Fibroblast of lung (primary cell): ENCODE measurements around the gene TNFAIP2. TPM values are rescaled to one million over a fixed set of nuclear protein-coding genes. Genes with fewer than 3 reads are reported as not detected.

ENCODE experiments used
- DNase-seq, 2 donors: peaks; one replicate each; pipeline versions ENCODE4 v3.0.0 to v3.0.0-alpha.2; 2010; ENCODE audit warnings: low read depth in 2 of 2
- H2AFZ ChIP-seq: 2 replicates; pipeline ENCODE4 v1.5.1; 2012; ENCODE audit warnings: low read length, control low read depth, inconsistent platforms
- H3K27ac ChIP-seq: 2 replicates; pipeline ENCODE4 v1.5.1; 2011; ENCODE audit warnings: low read length, control low read depth; ENCODE audit not compliant: insufficient read depth
- H3K27me3 ChIP-seq: 2 replicates; pipeline ENCODE4 v1.5.1; 2011; ENCODE audit warnings: mild to moderate bottlenecking, low read length; ENCODE audit not compliant: control insufficient read depth, insufficient read depth
- H3K36me3 ChIP-seq: 2 replicates; pipeline ENCODE4 v1.5.1; 2011; ENCODE audit warnings: low read length; ENCODE audit not compliant: control insufficient read depth, insufficient read depth
- H3K4me1 ChIP-seq: 2 replicates; pipeline ENCODE4 v1.5.1; 2011; ENCODE audit warnings: low read length; ENCODE audit not compliant: control insufficient read depth, insufficient read depth; ENCODE audit errors: extremely low read depth
- H3K4me2 ChIP-seq: 2 replicates; pipeline ENCODE4 v1.5.1; 2011; ENCODE audit warnings: low read length, control low read depth; ENCODE audit not compliant: insufficient read depth; ENCODE audit errors: extremely low read depth
- H3K4me3 ChIP-seq, 4 experiments: fragments of 200-600 bp in 1 of 4; sonication (generic) in 1 of 4; replicated peaks in 1 of 4; 2 replicates each; pipeline ENCODE4 v1.5.1; 2011 to 2016; ENCODE audit warnings: low read length in 4 of 4, low read depth in 3 of 4, mild to moderate bottlenecking in 3 of 4, control low read depth in 2 of 4, inconsistent platforms in 1 of 4, mixed read lengths in 1 of 4; ENCODE audit not compliant: insufficient read depth in 1 of 4; ENCODE audit errors: control extremely low read depth in 1 of 4
- H3K79me2 ChIP-seq: 2 replicates; pipeline ENCODE4 v1.5.1; 2012; ENCODE audit warnings: mild to moderate bottlenecking, low read length, inconsistent platforms; ENCODE audit not compliant: control insufficient read depth, insufficient read depth
- H3K9ac ChIP-seq: 2 replicates; pipeline ENCODE4 v1.5.1; 2011; ENCODE audit warnings: mild to moderate bottlenecking, low read length, control low read depth; ENCODE audit not compliant: insufficient read depth
- H3K9me3 ChIP-seq: 2 replicates; pipeline ENCODE4 v1.5.1; 2012; ENCODE audit warnings: low read depth, low read length; ENCODE audit not compliant: control insufficient read depth, insufficient read depth
- H4K20me1 ChIP-seq: 2 replicates; pipeline ENCODE4 v1.5.1; 2011; ENCODE audit warnings: low read length; ENCODE audit not compliant: control insufficient read depth, insufficient read depth; ENCODE audit errors: extremely low read depth
- EZH2 ChIP-seq: IDR thresholded peaks from 2 replicates; pipeline ENCODE4 v1.5.1; 2012; ENCODE audit warnings: low read length, control low read depth, mild to moderate bottlenecking; ENCODE audit errors: missing control alignments
- polyA plus RNA-seq, 2 donors: library from polyadenylated mRNA; depleted of rRNA in 1 of 2; stranded (reverse) in 1 of 2; unstranded in 1 of 2; fragments of >200 nt; gene quantifications; 2 replicates each; pipeline ENCODE4 v1.2.1, GENCODE V29; 2011 to 2012; ENCODE audit warnings: missing spikeins in 1 of 2
- total RNA-seq: library from RNA; depleted of rRNA; stranded (reverse); fragments of >200 nt; gene quantifications from 2 replicates; pipeline ENCODE4 v1.2.1, GENCODE V29; 2014
- TF ChIP-seq, protein P1 (sequence below), 2 donors: IDR thresholded peaks in 1 of 2; conservative IDR thresholded peaks in 1 of 2; 1 replicate in 1 of 2; 2 replicates in 1 of 2; pipeline ENCODE4 v1.5.1; 2011 to 2012; ENCODE audit warnings: low read length in 2 of 2, control low read depth in 1 of 2, inconsistent platforms in 1 of 2, low read depth in 1 of 2, mild to moderate bottlenecking in 1 of 2

Gene TNFAIP2
- total and polyA plus RNA-seq, 2 donors (not counting 1 experiment from before 2014, with no cell fraction given), result 71.5 to 139 TPM

DNA sequence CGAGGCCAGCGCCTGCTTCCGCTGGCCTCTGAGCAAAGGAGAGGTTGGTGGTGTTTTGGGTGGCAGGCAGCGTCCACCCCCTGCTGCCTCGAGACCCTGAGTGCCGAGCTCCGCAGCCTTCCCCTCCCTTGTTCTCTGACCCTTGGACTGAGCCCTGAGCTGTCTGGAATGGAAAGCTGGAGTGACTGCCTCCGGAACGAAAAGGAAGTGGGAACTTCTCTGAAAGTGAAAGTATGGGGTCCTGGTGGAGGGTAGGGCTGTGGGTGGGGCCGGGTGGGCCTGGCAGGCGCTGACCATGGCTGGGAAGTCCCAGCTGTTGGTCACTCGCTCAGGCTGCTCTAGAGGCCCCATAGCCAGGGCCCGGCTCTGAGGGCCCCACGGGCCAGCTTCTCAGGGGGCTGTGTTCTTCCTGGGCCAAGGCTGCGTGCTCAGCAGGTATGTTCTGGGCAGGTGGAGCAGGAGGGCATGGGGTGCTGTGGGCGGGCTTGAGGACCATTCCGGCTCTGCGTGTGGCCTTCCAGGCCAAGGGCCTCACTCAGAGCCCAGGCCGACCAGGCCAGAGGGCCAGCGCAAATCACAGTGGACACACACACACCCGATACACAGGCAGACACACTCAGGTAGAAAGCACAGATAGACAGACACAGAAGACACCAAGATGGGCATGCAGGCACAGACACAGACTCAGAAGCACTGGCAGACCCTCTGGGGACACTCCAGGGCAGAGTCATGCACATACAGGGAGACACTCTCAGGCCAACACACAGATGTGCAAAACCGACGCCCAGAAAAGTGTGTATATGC lies 28.7 kb upstream of the TNFAIP2 start, which contains the start of gene EXOC3L4:
Gene EXOC3L4, plus strand, starts transcription at position 320 of the 804 bp plus-strand sequence. CDS start 5,495 bp downstream, outside the sequence.
- H2AFZ ChIP-seq, result peak within 1 kb of the TSS; percentile 88
- peak within 1 kb of the TSS in 2 of 4 experiments; percentile 11 to 26 for H3K4me3 ChIP-seq
- no peaks in the 10 kb centered on the region for H4K20me1 ChIP-seq
- peaks cover 4% of the 10 kb centered on the region for H3K4me1 ChIP-seq
- DNase-seq, result peak in 1 of 2 donors; percentile 50
- H3K36me3 ChIP-seq, result no peaks in the 10 kb centered on the region
- TF ChIP-seq, protein P1, sequence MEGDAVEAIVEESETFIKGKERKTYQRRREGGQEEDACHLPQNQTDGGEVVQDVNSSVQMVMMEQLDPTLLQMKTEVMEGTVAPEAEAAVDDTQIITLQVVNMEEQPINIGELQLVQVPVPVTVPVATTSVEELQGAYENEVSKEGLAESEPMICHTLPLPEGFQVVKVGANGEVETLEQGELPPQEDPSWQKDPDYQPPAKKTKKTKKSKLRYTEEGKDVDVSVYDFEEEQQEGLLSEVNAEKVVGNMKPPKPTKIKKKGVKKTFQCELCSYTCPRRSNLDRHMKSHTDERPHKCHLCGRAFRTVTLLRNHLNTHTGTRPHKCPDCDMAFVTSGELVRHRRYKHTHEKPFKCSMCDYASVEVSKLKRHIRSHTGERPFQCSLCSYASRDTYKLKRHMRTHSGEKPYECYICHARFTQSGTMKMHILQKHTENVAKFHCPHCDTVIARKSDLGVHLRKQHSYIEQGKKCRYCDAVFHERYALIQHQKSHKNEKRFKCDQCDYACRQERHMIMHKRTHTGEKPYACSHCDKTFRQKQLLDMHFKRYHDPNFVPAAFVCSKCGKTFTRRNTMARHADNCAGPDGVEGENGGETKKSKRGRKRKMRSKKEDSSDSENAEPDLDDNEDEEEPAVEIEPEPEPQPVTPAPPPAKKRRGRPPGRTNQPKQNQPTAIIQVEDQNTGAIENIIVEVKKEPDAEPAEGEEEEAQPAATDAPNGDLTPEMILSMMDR (conservative IDR thresholded peaks at IDR 0.05 in 1 of 2, IDR thresholded peaks at IDR 0.05 in 1 of 2; ENCODE audit: low read depth in 1 of 2, low read length in 2 of 2), result no peak
- no peak for TF ChIP-seq EZH2
- no peaks in the 10 kb centered on the region for H3K9me3 ChIP-seq
- H3K4me2 ChIP-seq, result peak within 1 kb of the TSS; percentile 66
- H3K27me3 ChIP-seq, result no peaks in the 10 kb centered on the region
- peak within 1 kb of the TSS; percentile 59 for H3K9ac ChIP-seq
- H3K79me2 ChIP-seq, result no peaks in the 10 kb centered on the region
- H3K27ac ChIP-seq, result no peak within 1 kb of the TSS

DNA sequence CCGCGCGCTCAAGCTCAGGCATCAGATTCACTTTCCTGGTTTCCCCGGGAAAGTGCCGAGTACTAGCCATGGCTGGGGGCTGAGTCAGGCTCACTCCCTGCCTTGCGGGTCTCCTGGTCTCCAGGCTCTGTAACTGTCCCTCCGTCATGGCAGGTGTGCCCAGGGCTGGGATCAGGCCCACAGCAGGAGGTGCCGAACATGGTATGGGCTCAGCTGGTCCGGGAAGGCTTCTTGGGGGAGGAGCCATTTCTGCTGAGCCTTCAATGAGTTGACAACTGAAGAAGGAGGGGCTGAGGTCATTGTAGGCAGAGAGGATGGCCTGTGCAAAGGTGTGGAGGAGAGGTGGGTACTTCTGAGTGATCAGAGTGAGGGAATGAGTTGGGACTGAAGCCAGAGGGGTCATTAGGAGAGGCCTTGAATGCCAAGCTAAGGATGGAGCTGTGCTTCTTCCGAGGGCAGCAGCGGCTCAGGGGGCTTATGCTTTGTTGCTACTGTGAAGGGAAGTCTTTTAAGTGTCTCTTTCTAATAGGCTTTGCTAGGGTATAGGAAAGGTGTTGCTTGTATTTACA lies 28.0 kb upstream of the TNFAIP2 start:
- Histone ChIP-seq H3K9ac (no peak overlapping the region), H3K36me3 (no peaks in the 10 kb centered on the region), H3K79me2 (no peaks in the 10 kb centered on the region), H3K4me3 (no peak overlapping the region), H4K20me1 (no peaks in the 10 kb centered on the region), H2AFZ (no peak overlapping the region), H3K9me3 (no peaks in the 10 kb centered on the region), H3K4me1 (peaks cover 4% of the 10 kb centered on the region), H3K27ac (no peak overlapping the region), H3K4me2 (no peak overlapping the region), H3K27me3 (no peaks in the 10 kb centered on the region)
- no peak for TF ChIP-seq EZH2
- TF ChIP-seq, protein P1 (conservative IDR thresholded peaks at IDR 0.05 in 1 of 2, IDR thresholded peaks at IDR 0.05 in 1 of 2; ENCODE audit: low read depth in 1 of 2, low read length in 2 of 2), result no peak
- DNase-seq, result no peak

DNA sequence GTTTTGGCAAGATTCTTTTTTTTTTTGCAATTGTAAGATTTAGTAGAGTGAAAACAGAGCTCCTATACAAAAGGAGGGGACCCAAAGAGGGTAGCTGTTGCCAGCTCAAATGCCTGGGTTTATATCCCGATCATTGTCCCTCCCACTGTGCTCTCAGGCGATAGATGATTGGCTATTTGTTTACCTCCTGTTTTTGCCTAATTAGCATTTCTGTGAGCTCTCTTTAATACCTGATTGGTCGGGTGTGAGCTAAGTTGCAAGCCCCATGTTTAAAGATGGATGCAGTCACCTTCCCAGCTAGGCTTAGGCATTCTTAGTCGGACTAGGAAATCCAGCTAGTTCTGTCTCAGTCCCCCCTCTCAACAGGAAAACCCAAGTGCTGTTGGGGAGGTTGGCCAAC lies 26.9 kb upstream of the TNFAIP2 start:
- Histone ChIP-seq H3K36me3 (no peaks in the 10 kb centered on the region), H3K9ac (no peak overlapping the region), H3K27ac (no peak overlapping the region), H3K79me2 (no peaks in the 10 kb centered on the region), H4K20me1 (no peaks in the 10 kb centered on the region), H3K4me3 (no peak overlapping the region), H3K9me3 (no peaks in the 10 kb centered on the region), H3K27me3 (no peaks in the 10 kb centered on the region), H3K4me2 (no peak overlapping the region), H2AFZ (no peak overlapping the region), H3K4me1 (peaks cover 4% of the 10 kb centered on the region)
- TF ChIP-seq, protein P1 (conservative IDR thresholded peaks at IDR 0.05 in 1 of 2, IDR thresholded peaks at IDR 0.05 in 1 of 2; ENCODE audit: low read depth in 1 of 2, low read length in 2 of 2), result no peak
- no peak for DNase-seq
